PC-3 (cell line): ENCODE results near the gene UBASH3A. TPM values are rescaled to one million over a fixed set of nuclear protein-coding genes. Genes with fewer than 3 reads are reported as not detected.

ENCODE experiments used
- ATAC-seq: fragments of 200-7000 bp; cut with Tn5 transposase; 2 replicates; pipeline ENCODE4 v1.9.1; 2020; ENCODE audit warnings: mild to moderate bottlenecking, moderate library complexity
- BruUV-seq: library from RNA; stranded (reverse); fragments of 400-500 nt; replicated peaks from 2 replicates; lab custom pipeline; 2021; lab: Mats Ljungman, UMichigan
- CTCF ChIA-PET: fragments of 300-600 bp; sonication (Branson Sonifier 250); formaldehyde crosslinking; loops from one replicate; lab custom pipeline; 2022; ENCODE audit warnings: antibody characterized with exemption; lab: Charles Lee
- POLR2A ChIA-PET: fragments of 300-600 bp; sonication (Branson Sonifier 250); formaldehyde crosslinking; loops from one replicate; lab custom pipeline; 2022; ENCODE audit warnings: antibody characterized with exemption; ENCODE audit not compliant: unreplicated experiment; lab: Charles Lee
- DNase-seq: peaks from one replicate; pipeline ENCODE4 v3.0.0-alpha.2; 2015
- H2AFZ ChIP-seq: fragments of 300-600 bp; sonication (generic); 2 replicates; pipeline ENCODE4 v1.6.0; 2016; ENCODE audit warnings: antibody characterized with exemption, low read length
- H3F3A ChIP-seq: fragments of 300-600 bp; sonication (generic); one replicate; pipeline ENCODE4 v1.6.0; 2017; ENCODE audit warnings: antibody characterized with exemption, low read length, control low read depth, mild to moderate bottlenecking; ENCODE audit not compliant: unreplicated experiment
- H3K27ac ChIP-seq: fragments of 300-600 bp; sonication (generic); 2 replicates; pipeline ENCODE4 v1.5.1; 2016; ENCODE audit warnings: mild to moderate bottlenecking, low read length
- H3K27me3 ChIP-seq: fragments of 300-600 bp; sonication (generic); 2 replicates; pipeline ENCODE4 v1.6.1; 2016; ENCODE audit warnings: low read length, mixed read lengths
- H3K36me3 ChIP-seq: fragments of 300-600 bp; sonication (generic); 2 replicates; pipeline ENCODE4 v1.6.1; 2016; ENCODE audit warnings: low read depth, mixed run types, low read length, mixed read lengths
- H3K4me1 ChIP-seq: fragments of 300-600 bp; sonication (generic); 2 replicates; pipeline ENCODE4 v1.5.1; 2016; ENCODE audit warnings: low read length; ENCODE audit not compliant: insufficient read depth
- H3K4me2 ChIP-seq: fragments of 300-600 bp; sonication (generic); 2 replicates; pipeline ENCODE4 v1.6.0; 2016; ENCODE audit warnings: low read length
- H3K4me3 ChIP-seq: fragments of 300-600 bp; sonication (generic); 2 replicates; pipeline ENCODE4 v1.5.1; 2016; ENCODE audit warnings: mild to moderate bottlenecking, low read length, mixed read lengths
- H3K79me2 ChIP-seq: fragments of 300-600 bp; sonication (generic); 2 replicates; pipeline ENCODE4 v1.6.1; 2017; ENCODE audit warnings: low read length, mixed read lengths
- H3K9ac ChIP-seq: fragments of 300-600 bp; sonication (generic); 2 replicates; pipeline ENCODE4 v1.6.0; 2016; ENCODE audit warnings: mild to moderate bottlenecking, low read length
- H3K9me2 ChIP-seq: fragments of 300-600 bp; sonication (generic); replicated peaks from 2 replicates; pipeline ENCODE4 v1.6.1; 2016; ENCODE audit warnings: mixed run types, low read length, mixed read lengths
- H3K9me3 ChIP-seq: fragments of 300-600 bp; sonication (generic); 2 replicates; pipeline ENCODE4 v1.6.1; 2016; ENCODE audit warnings: low read length, mixed read lengths
- H4K20me1 ChIP-seq: fragments of 300-600 bp; sonication (generic); 2 replicates; pipeline ENCODE4 v1.6.1; 2016; ENCODE audit warnings: low read length, mixed read lengths
- EZH2 ChIP-seq: fragments of 300-600 bp; sonication (generic); IDR thresholded peaks from one replicate; pipeline ENCODE4 v1.6.1; 2017; ENCODE audit warnings: antibody characterized with exemption, mild to moderate bottlenecking, low read length; ENCODE audit not compliant: unreplicated experiment
- EZH2phosphoT487 ChIP-seq: fragments of 300-600 bp; sonication (generic); IDR thresholded peaks from 2 replicates; pipeline ENCODE4 v1.6.1; 2018; ENCODE audit warnings: mild to moderate bottlenecking, antibody characterized with exemption, low read length, borderline replicate concordance
- intact Hi-C: fragments of 100-400 bp; cut with micrococcal nuclease; formaldehyde crosslinking; loops from 2 replicates; pipeline ENCODE4 v1.9.0; 2023
- total RNA-seq: library from RNA; depleted of rRNA; stranded (reverse); fragments of >200 nt; gene quantifications from 2 replicates; pipeline ENCODE4 v1.2.3, GENCODE V29; 2014
- TF ChIP-seq, protein P1 (sequence below): fragments of 300-600 bp; sonication (generic); conservative IDR thresholded peaks from 2 replicates; pipeline ENCODE4 v1.5.1; 2017; ENCODE audit warnings: antibody characterized with exemption, low read depth, mild to moderate bottlenecking, low read length

Gene UBASH3A
- total RNA-seq, 1 experiment from 2014 or later = 1.0 TPM

GRCh38 chr21:42370894-42371654 is 32.6 kb upstream of the UBASH3A start:
- Histone ChIP-seq H3K27me3 (no peaks in the 10 kb centered on the region), H3K4me3 (no peak overlapping the region), H3K9me2 (no peaks in the 10 kb centered on the region), H3K27ac (no peak overlapping the region), H3F3A (no peaks in the 10 kb centered on the region), H2AFZ (no peak overlapping the region), H3K4me1 (peaks cover 23% of the 10 kb centered on the region), H3K36me3 (no peaks in the 10 kb centered on the region), H3K9ac (no peak overlapping the region), H3K4me2 (no peak overlapping the region), H3K79me2 (no peaks in the 10 kb centered on the region), H4K20me1 (no peaks in the 10 kb centered on the region), H3K9me3 (no peaks in the 10 kb centered on the region)
- CTCF ChIA-PET = no interaction called here
- TF ChIP-seq EZH2phosphoT487 = no peak
- TF ChIP-seq EZH2 = no peak
- TF ChIP-seq, protein P1, sequence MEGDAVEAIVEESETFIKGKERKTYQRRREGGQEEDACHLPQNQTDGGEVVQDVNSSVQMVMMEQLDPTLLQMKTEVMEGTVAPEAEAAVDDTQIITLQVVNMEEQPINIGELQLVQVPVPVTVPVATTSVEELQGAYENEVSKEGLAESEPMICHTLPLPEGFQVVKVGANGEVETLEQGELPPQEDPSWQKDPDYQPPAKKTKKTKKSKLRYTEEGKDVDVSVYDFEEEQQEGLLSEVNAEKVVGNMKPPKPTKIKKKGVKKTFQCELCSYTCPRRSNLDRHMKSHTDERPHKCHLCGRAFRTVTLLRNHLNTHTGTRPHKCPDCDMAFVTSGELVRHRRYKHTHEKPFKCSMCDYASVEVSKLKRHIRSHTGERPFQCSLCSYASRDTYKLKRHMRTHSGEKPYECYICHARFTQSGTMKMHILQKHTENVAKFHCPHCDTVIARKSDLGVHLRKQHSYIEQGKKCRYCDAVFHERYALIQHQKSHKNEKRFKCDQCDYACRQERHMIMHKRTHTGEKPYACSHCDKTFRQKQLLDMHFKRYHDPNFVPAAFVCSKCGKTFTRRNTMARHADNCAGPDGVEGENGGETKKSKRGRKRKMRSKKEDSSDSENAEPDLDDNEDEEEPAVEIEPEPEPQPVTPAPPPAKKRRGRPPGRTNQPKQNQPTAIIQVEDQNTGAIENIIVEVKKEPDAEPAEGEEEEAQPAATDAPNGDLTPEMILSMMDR = no peak
- BruUV-seq = no TSS peak
- intact Hi-C loops = no loop called here
- ATAC-seq (no peak), DNase-seq (no peak)
- POLR2A ChIA-PET = no interaction called here

DNA sequence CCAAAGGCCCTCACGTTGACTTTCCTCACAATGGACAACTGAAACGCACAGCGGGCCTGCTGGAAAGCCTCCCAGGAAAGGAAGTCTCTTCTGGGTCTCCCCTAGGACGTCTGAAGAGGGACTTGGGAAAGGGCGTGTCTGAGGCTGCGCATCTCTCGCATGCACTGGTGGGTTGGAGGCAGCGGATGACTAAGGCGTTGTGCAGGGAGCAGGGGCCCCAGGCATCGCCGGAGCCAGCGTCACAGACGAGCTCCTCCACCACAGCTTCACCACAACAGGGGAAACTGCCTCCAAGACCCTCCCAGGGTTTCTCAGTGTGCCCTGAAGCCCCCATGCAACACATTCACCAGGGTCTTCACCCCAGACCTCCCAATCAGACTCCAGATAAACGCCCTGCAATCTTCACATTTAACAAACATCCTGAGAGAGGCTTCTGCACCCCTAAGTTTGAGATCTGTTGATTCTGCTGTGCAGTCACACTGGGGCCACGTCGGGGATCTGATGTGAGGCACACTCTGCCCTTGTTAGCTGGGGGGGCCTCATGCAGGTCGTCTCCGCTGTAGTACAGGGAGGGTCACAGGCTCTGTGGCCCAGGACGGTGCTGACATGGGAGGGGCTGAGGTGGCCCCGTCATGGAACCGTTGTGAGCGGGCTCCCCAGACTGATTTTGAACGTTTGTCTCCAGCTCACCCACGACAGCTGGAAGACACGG is 30.4 kb upstream of the UBASH3A start:
- no peaks in the 10 kb centered on the region for H3K27me3 ChIP-seq
- H3K4me2 ChIP-seq = no peak overlapping the region
- POLR2A ChIA-PET = no interaction called here
- H3K27ac ChIP-seq = no peak overlapping the region
- DNase-seq = no peak
- no peak for ATAC-seq
- BruUV-seq = no TSS peak
- no peaks in the 10 kb centered on the region for H3K9me3 ChIP-seq
- H3K4me1 ChIP-seq = peaks cover 14% of the 10 kb centered on the region
- no peaks in the 10 kb centered on the region for H3K79me2 ChIP-seq
- CTCF ChIA-PET = no interaction called here
- no peaks in the 10 kb centered on the region for H4K20me1 ChIP-seq
- H3K4me3 ChIP-seq = no peak overlapping the region
- no peaks in the 10 kb centered on the region for H3F3A ChIP-seq
- no peaks in the 10 kb centered on the region for H3K9me2 ChIP-seq
- no peaks in the 10 kb centered on the region for H3K36me3 ChIP-seq
- H2AFZ ChIP-seq = no peak overlapping the region
- TF ChIP-seq EZH2 (no peak), EZH2phosphoT487 (no peak)
- TF ChIP-seq, protein P1 = no peak
- intact Hi-C loops = no loop called here
- H3K9ac ChIP-seq = no peak overlapping the region
